MCF 10A (cell line): ENCODE data around the gene TMEM221. TPM values are rescaled to one million over a fixed set of nuclear protein-coding genes. Genes with fewer than 3 reads are reported as not detected.

Source experiments
- BruUV-seq: library from RNA; stranded (reverse); fragments of 400-500 nt; replicated peaks from 2 replicates; lab custom pipeline; 2021; lab: Mats Ljungman, UMichigan
- CTCF ChIA-PET: fragments of 300-600 bp; sonication (Branson Sonifier 250); formaldehyde crosslinking; extraction: SDS; loops from one replicate; lab custom pipeline; 2021; ENCODE audit warnings: antibody characterized with exemption, inconsistent platforms; lab: Yijun Ruan, JAX
- POLR2A ChIA-PET: fragments of 300-600, 350-650 bp; sonication (Branson Sonifier 250); formaldehyde crosslinking; extraction: SDS; loops from one replicate; lab custom pipeline; 2020; ENCODE audit warnings: antibody characterized with exemption, inconsistent platforms; lab: Yijun Ruan, JAX
- DNase-seq: peaks from one replicate; pipeline ENCODE4 v3.0.0-alpha.2; 2018; ENCODE audit not compliant: unreplicated experiment
- H3K27ac Mint-ChIP-seq: one replicate; pipeline ENCODE4 v1.8.0; 2022; ENCODE audit warnings: mild to moderate bottlenecking, low read depth, mixed read lengths; ENCODE audit not compliant: unreplicated experiment
- H3K27me3 Mint-ChIP-seq: one replicate; pipeline ENCODE4 v1.8.0; 2022; ENCODE audit warnings: mixed read lengths; ENCODE audit not compliant: insufficient read depth, unreplicated experiment
- H3K36me3 Mint-ChIP-seq: one replicate; pipeline ENCODE4 v1.8.0; 2022; ENCODE audit warnings: mild to moderate bottlenecking, moderate library complexity, mixed read lengths; ENCODE audit not compliant: insufficient read depth, unreplicated experiment
- H3K4me1 Mint-ChIP-seq: one replicate; pipeline ENCODE4 v1.8.0; 2022; ENCODE audit warnings: mixed read lengths; ENCODE audit not compliant: insufficient read depth, unreplicated experiment
- H3K4me3 Mint-ChIP-seq: one replicate; pipeline ENCODE4 v1.8.0; 2022; ENCODE audit warnings: mild to moderate bottlenecking, moderate library complexity, mixed read lengths; ENCODE audit not compliant: unreplicated experiment
- H3K9me3 Mint-ChIP-seq: one replicate; pipeline ENCODE4 v1.8.0; 2022; ENCODE audit warnings: mixed read lengths; ENCODE audit not compliant: unreplicated experiment
- CTCF ChIP-seq: fragments of 200-600 bp; IDR thresholded peaks from one replicate; pipeline ENCODE4 v1.8.0; 2022; ENCODE audit warnings: antibody characterized with exemption, mild to moderate bottlenecking; ENCODE audit not compliant: unreplicated experiment
- intact Hi-C: fragments of 100-400 bp; cut with micrococcal nuclease; formaldehyde crosslinking; loops from 2 replicates; pipeline ENCODE4 v1.14.1; 2022
- total RNA-seq: library from RNA; stranded (reverse); gene quantifications from 2 replicates; pipeline ENCODE4 v1.2.3, GENCODE V29; 2022

Gene TMEM221
- total RNA-seq, 1 experiment from 2014 or later: not detected

DNA sequence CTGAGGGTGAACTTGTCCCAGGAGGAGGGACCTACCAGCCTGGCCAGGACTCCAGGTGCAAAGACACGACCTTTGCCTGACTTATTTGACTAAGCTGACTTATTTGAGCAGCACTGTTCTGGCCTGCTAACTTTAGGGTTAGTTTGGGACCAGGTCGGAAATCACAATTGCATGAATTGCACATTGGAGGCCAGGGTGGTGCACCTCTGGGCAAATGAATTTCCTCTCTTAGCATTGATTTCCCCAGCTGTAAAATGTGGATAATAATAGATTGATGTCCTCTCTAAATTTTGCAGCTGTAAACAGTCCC lies 41.6 kb downstream of the TMEM221 start:
- intact Hi-C loops: no loop called here
- H3K4me3 Mint-ChIP-seq: peak overlapping the region; percentile 69
- no TSS peak for BruUV-seq

DNA sequence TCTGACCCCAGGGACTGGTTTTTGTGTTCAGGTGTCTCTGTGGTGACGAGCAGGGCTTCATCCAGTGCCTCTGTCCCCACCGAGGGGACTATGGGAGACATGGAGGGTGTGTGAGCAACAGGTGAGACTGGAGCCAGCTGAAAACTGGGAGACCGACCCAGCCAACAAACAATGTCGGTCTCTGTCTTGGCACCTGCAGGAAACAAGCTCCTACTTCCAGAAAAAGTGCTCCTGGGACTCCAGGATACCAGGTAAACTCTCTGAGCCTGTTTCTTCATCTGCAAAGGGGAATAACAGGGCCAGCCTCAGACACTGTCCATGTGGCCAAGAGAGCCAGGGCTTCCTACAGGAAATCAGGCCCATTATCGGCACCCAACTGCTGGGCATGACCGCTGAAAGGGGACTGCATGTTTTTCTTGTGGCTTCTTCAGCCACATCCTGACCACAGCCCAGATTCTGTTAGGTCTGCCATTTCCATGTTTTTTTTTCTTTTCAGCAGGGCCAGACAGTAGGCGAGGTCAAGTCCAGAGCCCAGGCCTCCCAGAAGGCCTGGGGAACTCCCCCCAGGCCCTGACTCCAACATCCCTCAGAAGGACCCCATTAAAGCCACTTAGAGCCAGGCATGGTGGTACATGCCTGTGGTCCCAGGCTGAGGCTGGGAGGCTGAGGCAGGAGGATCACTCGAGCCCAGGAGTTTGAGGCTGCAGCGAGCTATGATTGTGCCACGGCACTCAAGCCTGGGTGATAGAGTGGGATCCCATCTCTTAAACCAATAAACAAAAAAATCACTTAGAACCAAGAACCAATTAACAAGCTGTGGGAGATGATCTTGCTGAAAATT lies 42.2 kb downstream of the TMEM221 start:
- Mint-ChIP-seq H3K27ac (peak overlapping the region; percentile 81), H3K36me3 (peaks cover 2% of the 10 kb centered on the region), H3K9me3 (no peaks in the 10 kb centered on the region), H3K4me1 (peaks cover 16% of the 10 kb centered on the region), H3K4me3 (peak overlapping the region; percentile 69), H3K27me3 (no peaks in the 10 kb centered on the region)
- ChIA-PET CTCF (interaction anchor here (0.7 to 1.1 kb wide), 3 partner anchors 20 to 1709 kb away, joined by 3 to 5 read pairs (median 3); no protein-coding TSS in a partner anchor), POLR2A (interaction anchor here (1.2 kb wide), 1 partner anchor 13 kb away, joined by 4 read pairs; the partner anchor contains the start of gene MVB12A)
- TF ChIP-seq CTCF: no peak
- intact Hi-C loops: no loop called here
- peak; percentile 48 for DNase-seq
- TSS peak; percentile 89 for BruUV-seq

More for the DNA sequence above, 41.6 kb downstream of the TMEM221 start:
- Mint-ChIP-seq H3K9me3 (no peaks in the 10 kb centered on the region), H3K4me1 (peaks cover 16% of the 10 kb centered on the region), H3K36me3 (peaks cover 7% of the 10 kb centered on the region), H3K27ac (no peak overlapping the region), H3K27me3 (no peaks in the 10 kb centered on the region)
- CTCF ChIA-PET: interaction anchor here (0.7 kb wide), 2 partner anchors 123 to 1709 kb away, joined by 3 read pairs; no protein-coding TSS in a partner anchor
- no peak for DNase-seq
- TF ChIP-seq CTCF: no peak
- POLR2A ChIA-PET: no interaction called here

GRCh38 chr19:17405250-17406045 lies 43.0 kb downstream of the TMEM221 start, which contains the start of gene BST2:
TSS of gene BST2 (minus strand) at chr19:17405630. CDS start at chr19:17405575, 55 bp downstream.
- Mint-ChIP-seq H3K36me3 (no peaks in the 10 kb centered on the region), H3K27me3 (no peaks in the 10 kb centered on the region), H3K4me1 (peaks cover 16% of the 10 kb centered on the region), H3K4me3 (peak within 1 kb of the TSS; percentile 69), H3K27ac (peak within 1 kb of the TSS; percentile 81), H3K9me3 (no peaks in the 10 kb centered on the region)
- no peak for TF ChIP-seq CTCF
- ChIA-PET CTCF (interaction anchor here (0.9 to 1.1 kb wide), 2 partner anchors 10 to 19 kb away, joined by 5 read pairs; no protein-coding TSS in a partner anchor), POLR2A (interaction anchor here (1.2 kb wide), 1 partner anchor 14 kb away, joined by 4 read pairs; the partner anchor contains the start of gene MVB12A)
- intact Hi-C loops: no loop called here
- TSS peak; percentile 69 for BruUV-seq
- DNase-seq: peak; percentile 95
